Measurements from ENCODE around the gene LTC4S. TPM values are rescaled to one million over a fixed set of nuclear protein-coding genes. Genes with fewer than 3 reads are reported as not detected.

The LTC4S gene
- total and polyA plus RNA-seq, 3 donors from 2014 or later: 3.7 to 10.3 (median 4.8) TPM

GRCh38 chr5:179829732-179830435 is 36.1 kb downstream of the LTC4S start:
- Histone ChIP-seq H3K27me3 (no peaks in the 10 kb centered on the region), H3K4me3 (no peak overlapping the region), H3K27ac (no peak overlapping the region), H3K36me3 (ENCODE audit: low read depth, missing control alignments) (no peaks in the 10 kb centered on the region), H3K9me3 (no peaks in the 10 kb centered on the region), H3K4me1 (peaks cover 17% of the 10 kb centered on the region)
- intact Hi-C loops (cut with DNase I; ENCODE audit: low total_unique reads): no loop called here
- 88 to 92% methylated on average over 7 of the region's 7 CpGs for WGBS, 2 donors
- no peak for TF ChIP-seq POLR2A (IDR thresholded peaks at IDR 0.05)
- no peak for TF ChIP-seq CTCF (IDR thresholded peaks at IDR 0.05)
- DNase-seq: no peak

DNA sequence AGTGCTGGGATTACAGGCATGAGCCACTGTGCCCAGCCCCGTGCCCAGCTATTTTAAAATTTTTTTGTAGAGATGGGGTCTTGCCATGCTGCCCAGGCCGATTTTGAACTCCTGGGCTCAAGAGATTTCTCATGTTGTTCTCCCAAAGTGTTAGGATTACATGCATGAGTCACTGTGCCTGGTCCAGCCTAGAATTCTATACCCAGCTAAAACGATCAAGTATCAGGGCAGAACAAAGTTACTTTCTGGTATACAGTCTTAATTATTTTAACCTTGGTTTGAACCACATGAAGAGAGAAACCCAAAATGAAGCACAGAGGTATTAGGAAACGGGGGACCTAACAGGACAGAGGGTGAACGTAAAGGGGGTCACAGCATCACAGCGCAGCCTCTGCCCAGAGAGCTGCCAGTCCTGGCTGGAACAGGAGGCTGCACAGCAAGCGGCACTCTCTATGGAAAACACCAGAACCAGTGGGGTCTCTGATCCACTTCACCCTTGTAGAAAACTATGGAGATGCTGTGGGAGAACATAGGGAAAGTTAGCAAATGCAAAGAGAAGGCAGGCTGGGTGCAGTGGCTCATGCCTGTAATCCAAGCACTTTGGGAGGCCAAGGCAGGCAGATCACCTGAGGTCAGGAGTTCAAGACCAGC is 37.2 kb downstream of the LTC4S start:
- intact Hi-C loops (cut with DNase I; ENCODE audit: low total_unique reads): no loop called here
- Histone ChIP-seq H3K27me3 (no peaks in the 10 kb centered on the region), H3K9me3 (no peaks in the 10 kb centered on the region), H3K36me3 (ENCODE audit: low read depth, missing control alignments) (no peaks in the 10 kb centered on the region), H3K4me1 (peaks cover 17% of the 10 kb centered on the region), H3K27ac (peak overlapping the region; percentile 9 to 24), H3K4me3 (no peak overlapping the region)
- TF ChIP-seq POLR2A (IDR thresholded peaks at IDR 0.05) (no peak), CTCF (IDR thresholded peaks at IDR 0.05) (no peak)
- 89 to 94% methylated on average over 7 of the region's 7 CpGs for WGBS, 2 donors
- DNase-seq: no peak

DNA sequence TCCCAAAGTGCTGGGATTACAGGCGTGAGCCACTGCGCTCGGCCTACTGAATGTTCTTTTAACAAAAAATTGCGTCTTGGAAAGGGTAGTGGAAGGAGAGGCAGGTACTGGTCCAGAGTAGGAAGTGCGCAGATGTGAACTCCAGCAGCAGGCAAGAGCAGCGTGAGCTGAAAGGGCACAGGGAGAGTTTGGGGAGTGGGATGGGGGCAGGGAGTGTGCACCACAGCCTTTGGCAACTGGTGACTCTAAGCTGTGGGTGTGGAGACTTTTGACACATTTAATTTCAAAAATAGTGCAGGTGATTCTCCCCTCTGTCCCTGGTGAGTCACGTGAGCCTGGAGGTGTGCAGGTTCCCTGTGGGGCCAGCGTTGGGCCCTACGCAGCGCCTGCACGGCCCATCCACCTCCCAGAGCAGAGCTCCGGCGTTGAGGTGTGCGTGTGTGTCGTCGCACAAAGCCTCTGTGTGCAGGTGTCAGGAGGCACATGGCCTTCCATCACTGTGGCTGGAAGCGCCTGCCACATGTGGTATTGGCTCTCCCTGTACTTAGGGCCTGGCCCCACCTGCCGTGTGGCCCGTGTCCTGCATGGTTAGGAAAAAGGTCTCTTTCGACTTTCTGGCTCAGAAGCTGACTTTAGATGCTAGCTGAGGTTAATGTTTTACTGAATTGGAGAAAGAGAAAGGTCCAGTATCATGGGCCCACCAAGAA is 38.4 kb downstream of the LTC4S start:
- TF ChIP-seq POLR2A (IDR thresholded peaks at IDR 0.05) (no peak), CTCF (IDR thresholded peaks at IDR 0.05) (no peak)
- Histone ChIP-seq H3K27me3 (no peaks in the 10 kb centered on the region), H3K9me3 (no peaks in the 10 kb centered on the region), H3K36me3 (ENCODE audit: low read depth, missing control alignments) (no peaks in the 10 kb centered on the region), H3K27ac (peak overlapping the region in 1 of 2 donors; percentile 24), H3K4me3 (no peak overlapping the region), H3K4me1 (peaks cover 17% of the 10 kb centered on the region)
- 94 to 96% methylated on average over 7 to 20 of the region's 20 CpGs for WGBS, 2 donors
- intact Hi-C loops (cut with DNase I; ENCODE audit: low total_unique reads): no loop called here
- DNase-seq: no peak

GRCh38 chr5:179833056-179833708 is 39.4 kb downstream of the LTC4S start:
- H3K4me1 ChIP-seq: peaks cover 10% of the 10 kb centered on the region
- 82 to 86% methylated on average over 11 to 23 of the region's 23 CpGs for WGBS, 2 donors
- no peaks in the 10 kb centered on the region for H3K27me3 ChIP-seq
- no peak for DNase-seq
- H3K27ac ChIP-seq: no peak overlapping the region
- no peak overlapping the region for H3K4me3 ChIP-seq
- no peaks in the 10 kb centered on the region for H3K36me3 ChIP-seq (ENCODE audit: low read depth, missing control alignments)
- H3K9me3 ChIP-seq: no peaks in the 10 kb centered on the region
- intact Hi-C loops (cut with DNase I; ENCODE audit: low total_unique reads): no loop called here
- no peak for TF ChIP-seq POLR2A (IDR thresholded peaks at IDR 0.05)
- no peak for TF ChIP-seq CTCF (IDR thresholded peaks at IDR 0.05)
